NCI-H1092 (cell line): ENCODE measurements around the gene CCDC198.

ENCODE experiments used
- DNase-seq: peaks from one replicate; lab custom pipeline; 2025; lab: John Stamatoyannopoulos, UW

The CCDC198 gene

GRCh38 chr14:57464008-57464730 lies 29.5 kb downstream of the CCDC198 start:
- DNase-seq: no peak

DNA sequence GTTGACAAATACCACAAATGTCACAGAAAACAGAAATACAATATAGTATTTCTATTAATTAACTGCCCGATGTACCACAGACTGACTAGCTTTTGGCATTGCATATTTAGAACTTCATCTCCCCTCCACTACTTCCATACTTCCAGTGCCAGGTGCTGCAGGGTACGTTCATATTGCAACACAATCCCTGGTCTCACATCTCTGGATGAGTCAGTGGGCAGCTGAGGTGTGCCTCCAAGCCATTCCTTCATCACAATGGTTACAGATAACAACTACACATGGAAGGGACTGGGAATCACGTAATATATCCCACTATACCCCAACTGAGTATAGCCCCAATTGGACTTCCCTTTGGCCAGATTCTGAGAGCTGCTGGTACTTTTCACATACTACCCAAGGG lies 31.1 kb downstream of the CCDC198 start:
- DNase-seq: no peak

DNA sequence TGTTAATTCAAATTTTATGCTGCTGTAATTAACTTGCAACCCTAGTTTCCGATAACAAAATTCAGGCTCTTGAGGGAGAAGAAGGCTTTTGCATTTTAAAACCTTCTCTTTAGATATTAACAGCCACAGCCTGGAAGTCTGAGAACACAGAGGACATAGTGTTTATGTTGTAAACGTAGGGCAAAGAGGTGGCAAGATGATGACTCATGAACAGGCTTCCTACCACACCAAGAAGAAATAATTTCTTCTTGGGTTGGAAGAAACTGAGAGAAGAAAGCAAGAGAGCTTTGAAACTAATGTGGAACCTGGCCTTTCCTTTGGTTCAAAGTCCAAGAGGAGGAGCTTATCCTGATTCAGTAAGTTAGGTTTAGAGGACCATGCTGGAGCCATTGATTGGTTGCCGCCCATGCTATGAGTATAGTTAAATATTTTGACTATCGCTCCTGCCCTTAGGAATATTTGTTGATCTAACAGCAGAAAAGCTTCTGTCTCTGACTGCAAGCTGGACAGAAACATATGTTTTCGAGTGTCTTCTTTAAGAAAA lies 31.8 kb downstream of the CCDC198 start:
- DNase-seq: no peak

- DNase-seq: no peak
Measured at GRCh38 chr14:57435923-57436322, 57.7 kb downstream of the CCDC198 start.

GRCh38 chr14:57420986-57421385 lies 72.7 kb downstream of the CCDC198 start:
- DNase-seq: no peak

- no peak for DNase-seq
Measured at GRCh38 chr14:57420033-57420432, 73.6 kb downstream of the CCDC198 start.
